GM23248 (cell line): ENCODE data around the gene SSBP2. TPM values are rescaled to one million over a fixed set of nuclear protein-coding genes. Genes with fewer than 3 reads are reported as not detected.

ENCODE experiments used
- DNase-seq: peaks from one replicate; pipeline ENCODE4 v3.0.0-alpha.2; 2015
- H2AFZ ChIP-seq: fragments of 200-600 bp; sonication (generic); 2 replicates; pipeline ENCODE4 v1.6.1; 2016; ENCODE audit warnings: antibody characterized with exemption
- H3F3A ChIP-seq: fragments of 200-600 bp; sonication (generic); 2 replicates; pipeline ENCODE4 v1.6.1; 2016; ENCODE audit warnings: mild to moderate bottlenecking, antibody characterized with exemption, mixed run types; ENCODE audit not compliant: insufficient read depth
- H3K27ac ChIP-seq: fragments of 200-600 bp; sonication (generic); 2 replicates; pipeline ENCODE4 v1.5.1; 2016; ENCODE audit warnings: mild to moderate bottlenecking
- H3K27me3 ChIP-seq: fragments of 200-600 bp; sonication (generic); replicated peaks from 2 replicates; pipeline ENCODE4 v1.6.1; 2016; ENCODE audit warnings: mild to moderate bottlenecking; ENCODE audit not compliant: insufficient read depth
- H3K36me3 ChIP-seq: fragments of 200-600 bp; sonication (generic); 2 replicates; pipeline ENCODE4 v1.6.1; 2016; ENCODE audit warnings: low read depth, mild to moderate bottlenecking
- H3K4me1 ChIP-seq: fragments of 200-600 bp; sonication (generic); 2 replicates; pipeline ENCODE4 v1.6.1; 2016; ENCODE audit warnings: mild to moderate bottlenecking; ENCODE audit not compliant: insufficient read depth
- H3K4me2 ChIP-seq: fragments of 200-600 bp; sonication (generic); one replicate; pipeline ENCODE4 v1.6.1; 2016; ENCODE audit warnings: mild to moderate bottlenecking; ENCODE audit not compliant: unreplicated experiment
- H3K4me3 ChIP-seq: fragments of 200-600 bp; sonication (generic); 2 replicates; pipeline ENCODE4 v1.5.1; 2016; ENCODE audit warnings: mild to moderate bottlenecking
- H3K79me2 ChIP-seq: fragments of 200-600 bp; sonication (generic); 2 replicates; pipeline ENCODE4 v1.6.1; 2016; ENCODE audit warnings: mild to moderate bottlenecking; ENCODE audit not compliant: insufficient read depth
- H3K9ac ChIP-seq: fragments of 200-600 bp; sonication (generic); 2 replicates; pipeline ENCODE4 v1.6.1; 2016; ENCODE audit warnings: mild to moderate bottlenecking
- H3K9me2 ChIP-seq: fragments of 200-600 bp; sonication (generic); 2 replicates; pipeline ENCODE4 v1.6.1; 2016; ENCODE audit warnings: mixed run types, mild to moderate bottlenecking, moderate library complexity; ENCODE audit not compliant: insufficient read depth
- H3K9me3 ChIP-seq: fragments of 200-600 bp; sonication (generic); one replicate; pipeline ENCODE4 v1.6.1; 2017; ENCODE audit warnings: low read depth
- H4K20me1 ChIP-seq: fragments of 200-600 bp; sonication (generic); 2 replicates; pipeline ENCODE4 v1.6.0; 2016; ENCODE audit not compliant: insufficient read depth
- EZH2 ChIP-seq: fragments of 200-600 bp; sonication (generic); IDR thresholded peaks from 2 replicates; pipeline ENCODE4 v1.6.1; 2018; ENCODE audit warnings: antibody characterized with exemption, mild to moderate bottlenecking; ENCODE audit not compliant: insufficient read depth, poor library complexity, severe bottlenecking
- EZH2phosphoT487 ChIP-seq: fragments of 200-600 bp; sonication (generic); IDR thresholded peaks from 2 replicates; pipeline ENCODE4 v1.6.1; 2018; ENCODE audit warnings: antibody characterized with exemption, moderate library complexity, mild to moderate bottlenecking, low read depth; ENCODE audit not compliant: insufficient read depth
- WGBS, 2 experiments: methylation state at CpG; one replicate each; pipeline ENCODE4 v1.1.6; 2015 to 2017; ENCODE audit warnings: low lambda C conversion rate in 2 of 2, low coverage in 1 of 2; ENCODE audit errors: missing lambda C conversion rate in 2 of 2; 5-methylcytosine and 5-hydroxymethylcytosine counted together
- in situ Hi-C: fragments of 300-500 bp; cut with MboI; formaldehyde crosslinking; loops from 2 replicates; pipeline ENCODE4 v1.15.0; 2020
- polyA plus RNA-seq: library from polyadenylated mRNA; unstranded; fragments of >200 nt; fragmentation: Nextera tagmentation; extraction: Ambion mirVana; gene quantifications from 2 replicates; pipeline ENCODE4 v1.2.1, GENCODE V29; 2016
- total RNA-seq: library from RNA; depleted of rRNA; stranded (reverse); fragments of >200 nt; shearing (Covaris generic); gene quantifications from 2 replicates; pipeline ENCODE4 v1.2.3, GENCODE V29; 2014; rRNA removed

The SSBP2 gene
- total RNA-seq = 22.0 and 25.5 TPM in 2 replicates
- 40.0 and 43.0 TPM in 2 replicates for polyA plus RNA-seq

GRCh38 chr5:81751009-81751835 is at the start of gene SSBP2:
Gene SSBP2 (minus strand): TSS chr5:81751097. CDS start chr5:81751042, 55 bp downstream.
- Histone ChIP-seq H3K9me2 (no peaks in the 10 kb centered on the region), H3K9me3 (no peaks in the 10 kb centered on the region), H3F3A (peaks cover 18% of the 10 kb centered on the region), H4K20me1 (no peaks in the 10 kb centered on the region), H3K36me3 (no peaks in the 10 kb centered on the region), H3K79me2 (peaks cover 34% of the 10 kb centered on the region), H2AFZ (peak within 1 kb of the TSS; percentile 88), H3K9ac (peak within 1 kb of the TSS; percentile 96), H3K4me2 (peak within 1 kb of the TSS; percentile 81), H3K27ac (peak within 1 kb of the TSS; percentile 98), H3K4me3 (peak within 1 kb of the TSS; percentile 84), H3K4me1 (peaks cover 23% of the 10 kb centered on the region), H3K27me3 (no peaks in the 10 kb centered on the region)
- in situ Hi-C loops = loop anchor here (5.0 kb wide), 1 partner anchor 86 kb away; no protein-coding TSS in a partner anchor
- peak; percentile 99 for DNase-seq
- TF ChIP-seq EZH2phosphoT487 = no peak
- no peak for TF ChIP-seq EZH2
- WGBS, 2 experiments = 1 to 2% methylated on average over 24 to 66 of the region's 73 CpGs

DNA sequence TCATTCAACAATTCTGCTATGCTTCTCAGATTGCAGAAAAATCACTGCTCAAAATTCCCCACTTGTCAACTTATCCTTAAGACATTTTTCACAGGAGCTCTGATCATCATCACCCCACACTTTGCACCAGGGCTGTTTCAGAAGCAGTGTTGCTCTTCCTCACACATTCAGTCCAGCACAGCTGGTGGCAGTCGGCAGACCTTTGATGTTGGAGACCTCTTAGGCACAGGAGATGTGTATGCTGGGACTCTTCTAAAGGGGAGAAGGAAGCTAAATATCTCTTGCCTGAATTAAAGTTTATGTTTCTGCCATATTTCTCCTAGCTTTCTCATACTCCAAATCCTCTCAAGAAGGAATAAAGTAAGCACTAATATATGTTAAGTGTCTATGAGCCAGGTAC is 44.8 kb upstream of the SSBP2 start:
- H3K4me1 ChIP-seq = no peaks in the 10 kb centered on the region
- DNase-seq = no peak
- no peaks in the 10 kb centered on the region for H3K9me3 ChIP-seq
- no peak for TF ChIP-seq EZH2phosphoT487
- no peak for TF ChIP-seq EZH2
- H3K36me3 ChIP-seq = no peaks in the 10 kb centered on the region
- H3K27me3 ChIP-seq = no peaks in the 10 kb centered on the region
- H4K20me1 ChIP-seq = no peaks in the 10 kb centered on the region
- H3K9me2 ChIP-seq = no peaks in the 10 kb centered on the region
- no peaks in the 10 kb centered on the region for H3K79me2 ChIP-seq
- WGBS, 2 experiments = 15 to 22% methylated on average over 1 of the region's 1 CpG
- H3K9ac ChIP-seq = no peak overlapping the region
- in situ Hi-C loops = no loop called here
- no peak overlapping the region for H3K27ac ChIP-seq
- no peak overlapping the region for H2AFZ ChIP-seq
- no peaks in the 10 kb centered on the region for H3F3A ChIP-seq
- no peak overlapping the region for H3K4me3 ChIP-seq
- H3K4me2 ChIP-seq = no peak overlapping the region

GRCh38 chr5:81794226-81794625 is 43.3 kb upstream of the SSBP2 start:
- Histone ChIP-seq H3K4me3 (no peak overlapping the region), H3K4me1 (peaks cover 2% of the 10 kb centered on the region), H3K9ac (no peak overlapping the region), H2AFZ (no peak overlapping the region), H3K79me2 (no peaks in the 10 kb centered on the region), H3K4me2 (no peak overlapping the region), H3K9me3 (no peaks in the 10 kb centered on the region), H3K27ac (no peak overlapping the region), H3K9me2 (no peaks in the 10 kb centered on the region), H3K27me3 (no peaks in the 10 kb centered on the region), H4K20me1 (no peaks in the 10 kb centered on the region), H3F3A (no peaks in the 10 kb centered on the region), H3K36me3 (no peaks in the 10 kb centered on the region)
- in situ Hi-C loops = no loop called here
- TF ChIP-seq EZH2phosphoT487 (no peak), EZH2 (no peak)
- DNase-seq = no peak
- 43 to 46% methylated on average over 4 of the region's 4 CpGs for WGBS, 2 experiments

DNA sequence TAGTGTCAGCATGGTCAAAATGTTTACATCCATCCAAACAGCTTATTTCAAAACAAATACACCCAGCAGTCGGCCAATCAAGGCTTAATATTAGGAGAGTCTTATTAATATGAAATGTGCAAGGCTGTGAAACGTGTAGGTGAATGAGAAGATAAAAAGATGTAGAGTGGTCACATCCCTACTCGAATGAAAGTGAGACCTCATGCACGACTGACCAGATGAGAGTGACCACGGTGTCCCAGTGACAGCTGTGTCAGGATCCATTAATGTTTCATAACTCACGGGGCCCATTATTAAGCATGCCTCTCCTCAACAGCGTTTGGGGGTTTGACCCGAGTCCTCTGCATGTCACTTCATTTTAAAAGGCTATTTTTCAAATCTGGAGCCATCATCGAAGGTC is 39.4 kb upstream of the SSBP2 start:
- TF ChIP-seq EZH2 = no peak
- TF ChIP-seq EZH2phosphoT487 = no peak
- no peak overlapping the region for H3K4me2 ChIP-seq
- no peaks in the 10 kb centered on the region for H3K79me2 ChIP-seq
- 79 to 83% methylated on average over 9 of the region's 9 CpGs for WGBS, 2 experiments
- no peak overlapping the region for H3K9ac ChIP-seq
- H3K27me3 ChIP-seq = no peaks in the 10 kb centered on the region
- H3K36me3 ChIP-seq = no peaks in the 10 kb centered on the region
- peaks cover 24% of the 10 kb centered on the region for H3K4me1 ChIP-seq
- H3K9me2 ChIP-seq = no peaks in the 10 kb centered on the region
- no peak for DNase-seq
- no peak overlapping the region for H2AFZ ChIP-seq
- H3K9me3 ChIP-seq = no peaks in the 10 kb centered on the region
- no peaks in the 10 kb centered on the region for H4K20me1 ChIP-seq
- in situ Hi-C loops = no loop called here
- H3K4me3 ChIP-seq = no peak overlapping the region
- H3F3A ChIP-seq = no peaks in the 10 kb centered on the region
- H3K27ac ChIP-seq = no peak overlapping the region
